NCI-H2029 treated with DMSO at 0.1 percent for 48 hours (cell line): Measurements from ENCODE around the gene RAX2.
"Not testable (repeated sequence)": the region's sequence is repeated elsewhere in the genome, so short reads cannot be mapped to it uniquely, and the experiment has no call there.

Source experiments
- DNase-seq: peaks from one replicate; lab custom pipeline; 2025; lab: John Stamatoyannopoulos, UW

Gene RAX2

DNA sequence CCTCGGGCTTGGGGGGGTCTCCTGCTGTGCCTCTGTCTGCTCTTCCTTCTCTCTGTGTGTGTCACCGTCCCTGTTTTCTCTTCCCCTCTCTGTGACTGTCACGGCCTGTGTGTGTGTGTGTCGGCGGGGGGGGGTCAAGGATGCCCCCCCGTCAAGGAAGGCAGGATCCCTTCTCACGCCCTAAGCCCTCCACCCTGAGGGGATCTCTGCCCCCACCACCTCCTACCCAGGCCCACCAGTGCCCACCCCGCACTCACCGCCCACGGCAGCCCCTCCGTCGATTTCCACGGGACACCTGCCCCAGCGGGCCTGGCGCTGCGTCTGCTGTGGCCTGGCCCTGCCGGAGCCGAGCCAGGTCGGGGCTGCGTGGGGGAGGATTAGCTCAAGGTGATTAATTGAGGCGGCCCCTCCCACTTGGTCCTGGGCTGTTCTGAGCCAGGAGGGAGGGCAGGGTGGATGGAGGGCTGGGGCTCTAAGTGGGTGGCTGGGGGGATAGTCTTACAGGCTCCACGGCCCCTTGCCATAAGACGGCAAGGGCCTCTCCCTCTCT is at the start of gene RAX2:
Gene RAX2 (minus strand): TSS at position 323 of the 550 bp plus-strand sequence. CDS start 486 bp downstream, outside the sequence.
- DNase-seq, result no peak

DNA sequence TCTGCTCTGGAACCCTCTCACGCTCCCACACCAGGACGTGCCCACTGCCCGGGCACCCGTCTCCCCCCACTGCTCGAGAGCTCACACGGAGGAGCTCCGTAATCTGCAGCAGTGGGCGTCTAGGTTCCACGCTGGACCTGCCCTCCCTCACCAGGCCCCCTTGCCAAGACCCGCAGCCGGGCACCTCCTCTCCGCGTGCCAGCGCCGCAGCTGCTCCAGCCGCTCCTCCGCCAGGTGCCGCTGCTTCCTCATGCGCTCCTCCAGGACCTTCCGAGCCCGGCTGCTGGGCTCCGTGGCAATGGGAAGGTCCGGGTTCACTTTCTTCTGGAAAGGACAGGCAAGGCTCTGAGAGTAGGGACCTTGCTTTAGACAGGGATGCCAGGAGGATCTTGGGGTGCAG is 49.1 kb upstream of the RAX2 start:
- DNase-seq, result no peak

DNA sequence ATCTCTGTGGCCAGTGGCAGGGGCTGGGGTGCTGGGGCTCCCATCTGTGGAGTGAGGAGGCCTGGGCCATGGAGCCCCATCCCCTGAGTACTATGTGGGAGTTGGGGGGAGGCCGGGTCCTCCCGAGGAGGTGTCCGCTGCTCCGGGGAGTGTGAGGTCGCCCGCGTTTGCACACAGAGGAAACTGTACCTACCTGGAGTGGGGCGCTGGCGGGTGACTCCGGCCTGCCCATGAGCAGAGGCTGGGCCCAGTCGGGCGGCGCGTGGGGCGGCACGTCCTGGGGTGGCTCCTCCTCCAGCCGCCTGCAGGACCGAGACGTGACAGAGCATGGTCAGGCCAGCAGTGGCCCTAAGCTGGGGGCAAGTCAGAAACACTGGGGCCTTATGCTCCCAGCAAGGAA is 48.0 kb upstream of the RAX2 start:
- no peak for DNase-seq

DNA sequence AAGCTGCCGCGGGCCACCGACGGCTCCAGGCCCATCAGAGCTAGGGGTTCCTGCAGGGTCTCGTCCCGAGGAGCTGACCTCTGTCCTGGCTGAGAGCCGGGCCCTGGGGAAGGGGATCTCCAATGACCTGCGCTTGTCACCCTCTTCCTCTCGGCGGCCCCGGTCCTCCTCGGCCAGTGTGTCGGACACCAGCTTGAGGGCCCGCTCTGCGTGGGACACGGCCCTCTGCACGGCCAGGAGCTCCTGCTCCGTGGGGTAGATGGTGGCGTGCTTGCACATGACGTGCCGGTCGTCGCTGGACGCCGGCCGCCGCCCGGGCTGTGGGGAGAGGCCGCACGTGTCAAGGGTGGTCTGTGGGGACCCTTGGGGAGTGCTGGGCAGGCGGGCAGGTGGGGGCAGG is 46.9 kb upstream of the RAX2 start:
- no peak for DNase-seq

DNA sequence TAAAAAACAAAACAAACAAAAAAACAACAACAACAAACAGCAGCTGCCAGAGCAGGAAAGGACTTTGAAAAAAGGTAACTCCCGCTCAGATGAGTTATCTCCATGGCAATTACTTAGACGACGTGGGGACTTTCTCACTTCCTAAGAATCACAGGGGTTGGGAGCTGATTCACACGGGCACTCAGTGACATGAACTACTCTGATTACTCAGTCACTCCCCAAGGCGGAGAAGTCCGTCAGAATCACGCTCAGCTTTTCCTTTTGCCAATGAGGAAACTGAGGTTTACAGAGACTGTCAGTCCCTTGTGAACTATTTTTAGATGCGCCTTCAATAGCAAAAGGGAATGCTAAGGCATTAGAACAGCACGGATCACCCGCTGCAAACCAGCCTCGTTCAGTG is 46.4 kb upstream of the RAX2 start:
- no peak for DNase-seq

DNA sequence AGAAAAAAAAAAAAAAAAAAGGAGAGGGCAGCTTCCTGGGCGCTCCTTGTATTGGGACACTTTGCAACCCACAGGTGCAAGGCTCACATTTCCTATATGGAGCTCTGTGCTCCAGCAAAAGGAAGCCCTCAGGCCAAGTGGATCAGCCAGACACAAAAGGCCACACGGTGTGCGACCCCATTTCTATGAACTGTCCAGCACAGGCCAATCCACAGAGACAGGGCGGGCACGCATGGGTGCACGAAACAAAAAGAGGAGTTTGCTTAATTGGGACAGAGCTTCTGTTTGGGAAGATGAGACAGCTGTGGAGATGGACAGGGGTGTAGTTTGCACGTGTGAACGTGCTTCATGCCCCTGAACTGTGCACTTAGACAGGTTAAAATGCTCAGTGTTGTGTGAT is 45.7 kb upstream of the RAX2 start:
- DNase-seq, result no peak

DNA sequence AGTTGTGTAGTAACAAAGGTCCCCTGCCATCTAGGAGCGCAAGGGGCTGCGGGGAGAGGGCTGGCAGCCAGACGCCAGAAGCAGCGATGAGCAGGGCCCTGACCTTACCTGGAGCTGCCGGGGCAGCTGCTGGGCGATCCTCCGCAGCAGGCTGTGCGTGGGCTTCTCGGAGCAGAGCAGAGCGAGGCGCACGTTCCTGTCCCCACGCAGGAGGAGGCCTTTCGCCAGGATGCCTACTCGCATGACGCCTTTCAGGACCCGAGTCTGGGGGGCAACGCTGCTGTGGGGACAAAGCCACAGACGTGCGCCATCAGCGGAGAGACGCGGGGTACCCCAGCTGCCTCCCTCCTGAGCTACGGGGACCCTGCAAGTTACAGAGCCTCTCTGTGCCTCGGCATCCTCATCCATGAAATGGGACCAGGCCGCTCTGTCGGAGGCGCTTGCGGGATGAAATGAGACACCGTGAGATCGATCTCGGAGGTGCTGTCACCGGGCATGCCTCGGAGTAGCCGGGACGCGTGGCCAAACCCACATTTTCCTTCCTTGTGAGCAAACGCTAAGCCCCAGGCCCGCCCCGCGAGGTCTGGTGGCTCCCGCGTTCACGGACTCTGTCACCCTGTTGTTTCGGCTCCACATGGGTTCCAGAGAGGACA is 44.7 kb upstream of the RAX2 start:
- DNase-seq, result no peak

DNA sequence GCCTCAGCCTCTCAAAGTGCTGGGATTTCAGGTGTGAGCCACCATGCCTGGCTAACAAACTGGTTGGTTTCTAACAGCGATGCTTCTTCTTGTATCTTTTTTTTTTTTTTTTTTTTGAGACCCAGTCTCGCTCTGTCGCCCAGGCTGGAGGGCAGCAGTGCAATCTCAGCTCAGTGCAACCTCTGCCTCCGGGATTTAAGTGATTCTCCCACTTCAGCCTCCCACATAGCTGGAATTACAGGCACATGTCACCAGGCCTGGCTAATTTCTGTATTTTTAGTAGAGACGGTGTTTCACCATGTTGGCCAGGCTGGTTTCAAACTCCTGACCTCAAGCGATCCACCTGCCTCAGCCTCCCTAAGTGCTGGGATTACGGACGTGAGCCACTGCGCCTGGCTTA is 44.1 kb upstream of the RAX2 start:
- not testable (repeated sequence) for DNase-seq

DNA sequence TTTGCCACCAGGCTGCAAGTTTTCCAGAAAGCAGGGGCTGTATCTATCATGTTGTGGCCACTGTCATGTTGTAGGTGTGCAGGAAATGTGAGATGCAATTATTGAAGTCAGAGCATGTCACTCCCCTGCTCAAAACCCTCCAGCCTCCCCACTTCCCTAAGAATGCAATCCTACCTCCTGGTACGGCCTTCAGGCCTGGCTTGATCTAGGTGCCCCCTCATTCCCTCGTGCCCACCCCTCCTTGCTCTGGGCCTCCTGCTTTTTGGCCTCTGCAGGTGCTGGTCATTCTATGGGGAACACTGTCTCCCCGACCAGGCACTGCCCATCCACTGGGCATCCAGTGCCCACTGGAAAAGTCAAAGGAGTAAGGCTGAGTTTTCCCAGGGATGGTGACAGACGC is 42.6 kb upstream of the RAX2 start:
- DNase-seq, result no peak

DNA sequence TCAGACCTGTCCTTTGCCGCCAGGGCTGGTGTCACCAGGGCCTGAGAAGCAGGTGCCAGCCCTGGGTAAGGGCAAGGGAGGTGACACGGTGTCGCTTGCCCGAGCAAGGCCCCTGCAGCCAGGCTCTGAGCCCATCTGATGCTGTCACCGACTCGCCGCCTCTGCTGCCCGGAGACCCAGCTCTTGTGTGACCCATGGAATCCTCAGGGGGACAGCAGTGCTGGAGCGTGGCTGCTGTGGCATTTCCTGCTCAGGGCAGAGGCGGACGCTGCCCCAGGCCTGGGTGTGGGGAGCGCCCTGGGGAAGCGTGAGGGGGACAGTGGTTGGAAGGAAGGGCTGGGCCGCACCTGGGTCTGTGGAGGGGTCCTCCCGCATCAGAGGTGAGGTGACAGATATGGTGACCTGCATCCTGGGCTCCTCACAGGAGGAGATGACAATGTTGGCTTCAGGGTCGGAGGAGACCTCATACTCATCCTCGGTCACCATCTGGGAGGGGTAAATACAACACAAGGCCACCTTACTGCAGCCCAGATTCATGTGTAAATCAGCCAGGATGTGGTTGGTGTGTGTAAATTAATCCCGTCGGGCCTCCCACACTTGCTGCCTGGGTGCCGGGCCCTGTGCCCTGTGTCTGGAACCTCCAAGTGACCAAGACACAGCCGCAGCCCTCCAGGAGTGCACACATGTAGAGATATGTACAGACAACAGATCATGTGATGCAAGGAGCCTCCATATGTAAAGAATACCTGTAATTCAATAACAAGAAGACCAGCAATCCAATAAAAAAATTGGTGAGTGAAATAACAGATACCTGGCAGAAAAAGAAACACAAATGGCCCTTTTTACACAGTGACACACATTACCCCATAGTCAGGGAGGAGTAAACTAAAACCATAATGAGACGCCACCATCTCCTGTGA is 41.7 kb upstream of the RAX2 start:
- DNase-seq, result no peak

DNA sequence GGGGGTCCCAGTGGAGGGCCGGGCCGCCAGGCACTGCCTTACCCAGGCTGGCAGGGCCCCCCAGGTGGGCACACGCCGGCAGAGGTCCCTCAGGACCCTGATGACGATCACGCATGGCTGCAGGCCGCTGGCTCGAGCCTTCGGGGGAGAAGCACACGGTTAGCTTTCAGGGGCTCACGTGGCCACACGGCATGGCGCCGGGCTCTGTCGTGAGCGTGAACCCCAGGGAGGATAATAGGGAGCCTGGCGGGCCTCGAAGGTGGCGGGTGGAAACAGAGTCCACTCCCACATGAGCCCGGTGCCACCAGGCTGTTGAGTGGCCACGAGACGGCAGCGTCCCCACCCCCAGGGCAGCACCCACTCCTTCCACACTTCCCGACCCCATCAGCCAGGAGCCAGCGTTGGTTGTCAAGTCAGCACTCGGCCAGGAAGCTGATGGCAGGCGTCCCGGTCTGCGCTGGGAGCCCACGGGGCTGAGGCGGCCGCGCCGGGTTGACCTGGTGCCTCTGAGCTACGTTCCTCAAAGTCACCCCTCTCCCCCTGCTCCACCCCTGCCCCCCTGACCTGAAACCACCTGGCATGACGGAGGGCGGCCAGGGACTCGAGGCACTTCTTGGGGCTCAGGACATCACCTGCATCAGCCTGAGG is 38.8 kb upstream of the RAX2 start:
- no peak for DNase-seq

DNA sequence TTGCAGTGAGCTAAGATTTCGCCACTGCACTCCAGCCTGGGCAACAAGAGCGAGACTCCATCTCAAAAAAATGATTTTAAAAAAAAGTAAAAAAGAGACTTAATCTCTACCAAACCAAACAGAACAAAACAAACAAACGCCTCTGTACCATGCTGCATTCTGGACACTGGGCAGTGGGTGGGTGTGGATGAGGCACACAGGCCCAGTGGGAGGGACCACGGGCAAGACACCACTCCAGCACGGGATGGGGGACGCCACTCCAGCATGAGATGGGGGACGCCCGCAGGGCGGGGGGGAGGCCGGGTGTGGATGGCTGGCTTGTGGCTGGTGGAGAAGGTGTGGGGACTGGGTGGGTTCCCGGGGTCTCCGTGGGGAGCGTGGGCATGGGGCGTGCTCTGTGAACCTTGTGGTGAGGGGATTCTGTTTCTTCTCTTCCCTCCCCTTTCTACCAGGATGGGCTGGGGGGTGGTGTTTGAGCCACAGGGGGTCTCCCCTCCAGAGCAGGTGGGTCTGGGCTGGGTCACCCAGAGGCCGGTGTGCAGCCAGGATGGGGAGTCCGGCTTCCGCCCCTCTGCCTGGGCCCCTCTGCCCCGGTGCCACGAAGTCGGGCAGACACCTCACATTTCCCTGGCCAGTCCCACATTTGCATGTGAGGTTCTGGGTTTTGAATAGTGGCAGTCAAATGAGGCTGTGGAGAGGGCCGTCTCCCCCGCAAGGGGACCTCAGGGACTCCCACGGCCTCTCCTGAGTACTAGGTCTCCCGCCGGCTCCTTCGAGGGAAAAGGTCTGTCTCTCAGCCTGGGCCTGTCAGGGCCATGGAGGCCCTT is 38.1 kb upstream of the RAX2 start:
- no peak for DNase-seq

DNA sequence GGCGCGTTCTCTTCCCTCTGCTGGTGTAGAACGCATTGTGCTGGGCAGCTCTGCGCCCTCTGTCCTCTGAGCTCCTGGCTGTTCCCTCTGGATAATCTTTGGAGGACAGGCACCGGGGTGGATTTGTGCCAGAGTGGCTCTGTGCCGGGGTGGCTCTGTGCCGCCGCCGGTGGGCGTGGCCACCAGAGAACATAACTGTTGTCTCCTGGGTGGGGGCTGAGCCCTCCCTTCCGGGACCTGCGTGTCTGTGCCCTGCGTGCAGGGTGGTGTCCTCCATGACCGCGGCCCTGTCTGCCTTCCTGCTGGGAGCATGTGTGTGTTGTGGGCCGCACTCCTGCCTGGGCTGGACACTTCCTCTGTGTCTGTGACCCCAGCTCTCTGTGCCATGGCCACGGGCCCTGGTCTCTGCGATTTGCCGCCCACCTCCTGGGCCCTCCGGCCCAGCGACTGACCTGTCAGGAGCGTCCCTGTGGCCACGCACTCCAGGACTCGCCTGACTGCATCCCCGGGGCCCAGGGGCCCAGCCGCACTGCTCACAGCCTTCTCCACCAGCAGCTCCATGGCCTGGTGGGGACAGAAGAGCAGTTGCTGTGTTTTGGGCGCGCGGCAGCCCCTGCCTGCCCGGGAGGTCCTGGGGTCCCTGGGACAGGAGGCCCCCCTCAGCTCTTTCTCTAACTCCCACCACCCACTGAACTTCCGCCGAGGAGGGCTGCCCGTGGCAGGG is 36.6 kb upstream of the RAX2 start:
- no peak for DNase-seq

DNA sequence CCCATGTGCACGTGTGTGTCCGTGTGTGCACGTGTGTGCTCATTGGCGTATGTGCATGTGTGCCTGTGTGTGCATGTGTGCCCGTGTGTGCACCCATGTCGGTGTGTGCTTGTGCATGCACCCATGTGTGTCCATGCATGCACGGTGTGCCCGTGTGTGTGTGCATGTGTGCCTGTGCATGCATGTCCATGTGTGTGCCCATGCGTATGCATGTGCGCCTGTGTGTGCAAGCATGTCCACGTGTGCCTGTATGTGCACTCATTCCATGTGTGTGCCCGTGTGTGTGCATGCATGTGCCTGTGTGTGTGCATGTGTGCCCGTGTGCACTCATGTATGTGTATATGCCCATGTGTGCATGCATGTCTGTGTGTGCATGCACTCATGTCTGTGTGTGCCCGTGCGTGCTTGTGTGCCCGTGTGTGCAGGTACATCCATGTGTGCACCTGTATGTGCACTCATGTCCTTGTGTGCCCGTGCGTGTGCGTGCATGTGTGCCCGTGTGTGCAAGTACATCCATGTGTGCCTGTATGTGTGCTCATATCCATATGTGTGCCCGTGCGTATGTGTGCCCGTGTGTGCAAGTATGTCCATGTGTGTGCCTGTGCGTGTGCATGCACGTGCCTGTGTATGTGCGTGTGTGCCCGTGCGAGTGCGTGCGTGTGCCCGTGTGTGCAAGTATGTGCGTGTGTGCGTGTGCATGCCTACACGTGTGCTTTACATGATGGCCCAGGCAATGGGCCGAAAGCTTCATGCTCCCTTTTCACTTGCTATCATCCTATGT is 35.7 kb upstream of the RAX2 start:
- no peak for DNase-seq

DNA sequence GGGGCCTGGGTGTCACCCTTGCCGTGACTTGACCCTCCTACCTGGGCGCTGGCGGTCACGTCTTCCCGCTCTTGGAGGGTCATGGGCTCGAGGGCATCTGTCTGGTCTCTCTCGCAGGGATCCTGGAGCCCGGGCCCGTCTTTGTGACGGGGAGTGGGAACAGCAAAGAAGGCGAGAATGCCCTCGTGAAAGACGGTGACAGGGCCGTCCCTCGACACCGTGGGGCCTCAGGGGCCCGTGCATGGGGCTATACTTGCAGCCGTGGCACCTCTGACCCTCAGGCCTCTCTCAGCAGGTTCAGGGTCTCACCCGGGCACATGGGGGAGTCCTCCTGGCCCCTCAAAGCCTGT is 35.1 kb upstream of the RAX2 start:
- DNase-seq, result no peak

DNA sequence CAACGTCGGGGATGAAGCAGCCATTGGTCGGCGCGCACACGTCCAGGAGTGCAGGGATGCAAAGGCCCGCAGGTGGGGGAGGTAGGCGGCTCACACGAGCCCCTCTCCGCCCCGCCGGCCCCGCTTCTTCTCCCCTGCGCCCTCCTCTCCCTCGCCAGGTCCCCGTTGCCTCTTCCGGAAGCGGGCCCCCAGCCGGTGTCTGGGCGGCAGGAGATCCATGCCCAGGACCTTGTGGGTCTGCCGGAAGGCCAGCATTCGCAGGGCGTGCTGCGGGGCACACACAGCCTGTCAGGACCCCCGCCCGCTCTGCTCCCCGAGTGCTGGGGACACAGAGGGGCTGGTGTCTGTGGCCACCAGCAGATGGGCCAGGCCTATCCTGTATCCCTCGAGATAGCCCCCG is 33.8 kb upstream of the RAX2 start:
- no peak for DNase-seq

DNA sequence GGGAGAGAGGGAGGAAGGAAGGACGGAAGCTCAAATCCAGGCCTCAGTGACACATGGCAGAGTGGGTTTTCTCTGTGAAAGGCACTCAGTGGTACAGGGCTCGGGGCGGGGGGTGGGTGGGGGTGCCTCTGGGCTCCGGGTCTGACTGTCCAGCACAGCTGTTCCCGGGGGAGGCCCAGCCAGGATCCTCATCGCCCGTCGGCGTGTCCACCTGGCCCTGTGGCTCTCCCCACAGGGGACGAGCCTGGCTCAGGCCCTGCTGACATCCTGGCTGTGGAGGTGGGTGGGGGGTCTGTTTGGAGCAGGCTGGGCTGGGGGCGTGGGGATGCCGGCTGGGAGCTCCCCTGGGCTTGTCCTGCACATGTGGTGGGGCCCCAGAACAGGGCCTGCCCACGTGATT is 32.4 kb upstream of the RAX2 start:
- DNase-seq, result no peak

DNA sequence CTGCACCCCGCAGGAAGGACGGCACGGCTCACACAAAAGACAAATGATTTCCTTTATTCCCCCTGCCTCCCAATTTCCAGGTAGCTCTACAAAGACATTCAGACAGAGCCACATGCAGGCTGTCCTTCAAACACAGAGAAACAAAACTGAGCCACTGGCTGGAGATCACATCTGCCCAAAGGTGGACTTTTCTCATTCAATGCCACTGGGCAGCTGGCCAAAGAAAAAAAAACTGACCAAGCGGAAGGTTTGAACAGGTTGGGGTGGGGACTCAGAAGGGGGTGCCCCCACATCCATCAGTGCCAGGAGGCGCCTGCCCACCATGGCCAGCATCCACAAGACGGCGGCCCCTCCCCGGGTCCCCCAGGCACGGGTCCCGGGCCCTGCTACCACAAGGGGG is 32.0 kb upstream of the RAX2 start:
- DNase-seq, result no peak

DNA sequence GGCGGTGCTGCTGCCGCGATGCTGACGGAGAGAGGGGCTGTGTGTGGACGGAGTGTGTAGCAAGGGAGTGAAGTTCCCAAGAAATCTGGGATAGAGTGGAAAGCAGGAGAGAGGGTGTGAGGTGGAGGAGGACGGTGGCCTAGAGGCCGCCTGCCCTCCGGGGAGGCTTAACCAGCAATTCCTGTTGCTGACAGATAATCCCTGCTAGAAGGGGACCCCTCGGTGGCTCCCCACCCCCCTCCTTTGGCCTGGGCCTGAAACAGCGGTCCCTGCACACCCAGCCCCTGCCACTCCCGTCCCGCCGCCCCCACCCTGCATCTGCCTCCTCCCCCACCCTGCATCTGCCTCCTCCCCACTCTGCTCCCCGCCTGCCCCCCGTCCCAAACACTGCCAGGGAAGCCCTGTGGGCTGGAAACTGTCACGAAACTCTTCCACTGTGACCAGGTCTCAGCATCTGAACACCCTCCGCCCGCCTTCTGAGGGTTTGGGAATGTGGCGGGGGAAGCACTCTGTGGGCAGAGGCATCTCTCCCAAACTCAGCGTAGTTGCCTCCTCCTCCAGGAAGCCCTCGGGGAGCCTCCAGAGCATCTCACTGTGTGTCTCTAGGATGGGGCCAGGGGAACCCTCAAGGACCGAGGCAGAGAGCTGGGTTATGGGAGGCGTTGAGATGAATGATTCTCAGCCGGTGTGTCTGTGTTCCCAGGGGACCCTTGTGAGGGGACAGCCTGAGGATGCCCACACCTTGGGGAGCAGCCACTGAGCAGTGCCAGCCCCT is 31.3 kb upstream of the RAX2 start:
- DNase-seq, result no peak
